Trophoblast cell (in vitro differentiated cells and primary cell): ENCODE measurements around the gene SLC22A1.

Experiments
- DNase-seq, 2 donors: peaks; one replicate each; pipeline ENCODE4 v3.0.0-alpha.2; 2016
- H2AFZ ChIP-seq: 2 replicates; pipeline ENCODE4 v1.6.1; 2013; ENCODE audit warnings: low read length, moderate library complexity, mild to moderate bottlenecking; ENCODE audit not compliant: insufficient read depth, poor library complexity
- H2AK5ac ChIP-seq: 2 replicates; pipeline ENCODE4 v1.6.1; 2013; ENCODE audit warnings: mild to moderate bottlenecking, low read length
- H2BK120ac ChIP-seq: 2 replicates; pipeline ENCODE4 v1.6.1; 2013; ENCODE audit warnings: low read length, mild to moderate bottlenecking, moderate library complexity; ENCODE audit not compliant: insufficient read depth, poor library complexity
- H2BK12ac ChIP-seq: 2 replicates; pipeline ENCODE4 v1.6.1; 2013; ENCODE audit warnings: mild to moderate bottlenecking, low read length, moderate library complexity
- H2BK5ac ChIP-seq: 2 replicates; pipeline ENCODE4 v1.6.1; 2013; ENCODE audit warnings: low read length, low read depth, moderate library complexity, mild to moderate bottlenecking; ENCODE audit not compliant: poor library complexity
- H3K14ac ChIP-seq: 2 replicates; pipeline ENCODE4 v1.6.1; 2013; ENCODE audit warnings: mild to moderate bottlenecking, low read length
- H3K18ac ChIP-seq: 2 replicates; pipeline ENCODE4 v1.6.1; 2013; ENCODE audit warnings: mild to moderate bottlenecking, low read length
- H3K23ac ChIP-seq: 2 replicates; pipeline ENCODE4 v1.6.1; 2013; ENCODE audit warnings: low read length
- H3K27ac ChIP-seq: 2 replicates; pipeline ENCODE4 v1.5.1; 2013; ENCODE audit warnings: low read depth, mild to moderate bottlenecking, inconsistent platforms, low read length, moderate library complexity
- H3K27me3 ChIP-seq: 2 replicates; pipeline ENCODE4 v1.6.1; 2013; ENCODE audit warnings: inconsistent platforms, mild to moderate bottlenecking, low read length, moderate library complexity; ENCODE audit not compliant: insufficient read depth
- H3K36me3 ChIP-seq, 2 experiments: 1 replicate in 1 of 2; 2 replicates in 1 of 2; pipeline ENCODE4 v1.6.1; 2013; ENCODE audit warnings: low read length in 2 of 2, mild to moderate bottlenecking in 2 of 2, moderate library complexity in 1 of 2; ENCODE audit not compliant: insufficient read depth in 2 of 2, control insufficient read depth in 1 of 2
- H3K4ac ChIP-seq: 2 replicates; pipeline ENCODE4 v1.6.1; 2013; ENCODE audit warnings: low read depth, mild to moderate bottlenecking, low read length, moderate library complexity
- H3K4me1 ChIP-seq, 2 experiments: 1 replicate in 1 of 2; 2 replicates in 1 of 2; pipeline ENCODE4 v1.6.1; 2013; ENCODE audit warnings: low read length in 2 of 2, mild to moderate bottlenecking in 2 of 2, moderate library complexity in 1 of 2; ENCODE audit not compliant: insufficient read depth in 2 of 2, control insufficient read depth in 1 of 2
- H3K4me2 ChIP-seq: 2 replicates; pipeline ENCODE4 v1.6.1; 2013; ENCODE audit warnings: inconsistent platforms, mild to moderate bottlenecking, low read length, moderate library complexity
- H3K4me3 ChIP-seq: 2 replicates; pipeline ENCODE4 v1.5.1; 2013; ENCODE audit warnings: mild to moderate bottlenecking, low read depth, low read length, inconsistent platforms
- H3K79me1 ChIP-seq: one replicate; pipeline ENCODE4 v1.6.1; 2013; ENCODE audit warnings: low read length
- H3K79me2 ChIP-seq: 2 replicates; pipeline ENCODE4 v1.6.1; 2013; ENCODE audit warnings: low read length, mild to moderate bottlenecking; ENCODE audit not compliant: control insufficient read depth, insufficient read depth, poor library complexity
- H3K9ac ChIP-seq: 2 replicates; pipeline ENCODE4 v1.6.1; 2013; ENCODE audit warnings: mild to moderate bottlenecking, low read length
- H3K9me3 ChIP-seq: 2 replicates; pipeline ENCODE4 v1.6.1; 2013; ENCODE audit warnings: low read depth, mild to moderate bottlenecking, control low read depth, inconsistent platforms, low read length; ENCODE audit not compliant: insufficient read depth
- H4K12ac ChIP-seq: 2 replicates; pipeline ENCODE4 v1.6.1; 2013; ENCODE audit warnings: low read depth, mild to moderate bottlenecking, low read length, moderate library complexity
- H4K8ac ChIP-seq: 2 replicates; pipeline ENCODE4 v1.6.1; 2013; ENCODE audit warnings: low read depth, mild to moderate bottlenecking, low read length, moderate library complexity
- H4K91ac ChIP-seq: one replicate; pipeline ENCODE4 v1.6.1; 2013; ENCODE audit warnings: low read depth, mild to moderate bottlenecking, low read length, moderate library complexity
- WGBS: extraction: QIAGEN DNeasy Blood & Tissue Kit; methylation state at CpG from one replicate; pipeline ENCODE4 v1.1.7; 2013; ENCODE audit warnings: missing lambda C conversion rate; ENCODE audit not compliant: insufficient read length, insufficient coverage; ENCODE audit errors: extremely low coverage; 5-methylcytosine and 5-hydroxymethylcytosine counted together

The SLC22A1 gene

GRCh38 chr6:160170018-160170680 lies 48.5 kb downstream of the SLC22A1 start:
- Histone ChIP-seq H3K4me3 (no peak overlapping the region), H2BK5ac (no peak overlapping the region), H3K79me1 (peaks cover 2% of the 10 kb centered on the region), H4K12ac (peak overlapping the region; percentile 18), H3K18ac (no peak overlapping the region), H3K9me3 (peaks cover 1% of the 10 kb centered on the region), H3K23ac (no peak overlapping the region), H3K27me3 (no peaks in the 10 kb centered on the region), H2BK120ac (peak overlapping the region; percentile 52), H4K8ac (peak overlapping the region; percentile 55), H2AFZ (no peak overlapping the region), H3K4me2 (no peak overlapping the region), H3K4ac (no peak overlapping the region), H2AK5ac (no peak overlapping the region), H3K36me3 (no peaks in the 10 kb centered on the region), H3K79me2 (no peaks in the 10 kb centered on the region), H3K4me1 (peaks cover 4 to 6% of the 10 kb centered on the region in 2 experiments), H3K9ac (no peak overlapping the region), H3K27ac (no peak overlapping the region), H2BK12ac (no peak overlapping the region), H4K91ac (no peak overlapping the region), H3K14ac (peak overlapping the region; percentile 32)
- no peak for DNase-seq
- WGBS = no CpG with 5 or more reads among the region's 6 CpGs

- H2BK120ac ChIP-seq = no peak overlapping the region
- H3K27me3 ChIP-seq = no peaks in the 10 kb centered on the region
- no peak overlapping the region for H3K9ac ChIP-seq
- no peak overlapping the region for H4K12ac ChIP-seq
- H3K23ac ChIP-seq = no peak overlapping the region
- H3K18ac ChIP-seq = no peak overlapping the region
- no peak overlapping the region for H4K91ac ChIP-seq
- no peak overlapping the region for H3K4me3 ChIP-seq
- H2BK12ac ChIP-seq = no peak overlapping the region
- no peaks in the 10 kb centered on the region for H3K36me3 ChIP-seq
- peaks cover 2% of the 10 kb centered on the region for H3K79me1 ChIP-seq
- H3K4me1 ChIP-seq = peaks cover 4 to 6% of the 10 kb centered on the region in 2 experiments
- no CpG with 5 or more reads among the region's 5 CpGs for WGBS
- no peak overlapping the region for H4K8ac ChIP-seq
- H3K4ac ChIP-seq = no peak overlapping the region
- no peak for DNase-seq
- no peak overlapping the region for H2BK5ac ChIP-seq
- no peaks in the 10 kb centered on the region for H3K9me3 ChIP-seq
- H3K14ac ChIP-seq = no peak overlapping the region
- no peak overlapping the region for H2AFZ ChIP-seq
- no peaks in the 10 kb centered on the region for H3K79me2 ChIP-seq
- H3K27ac ChIP-seq = no peak overlapping the region
- no peak overlapping the region for H3K4me2 ChIP-seq
- no peak overlapping the region for H2AK5ac ChIP-seq
These were observed 51.1 kb downstream of the SLC22A1 start for GRCh38 chr6:160172704-160173103.

- H2BK5ac ChIP-seq = no peak overlapping the region
- H3K27me3 ChIP-seq = no peaks in the 10 kb centered on the region
- H4K91ac ChIP-seq = no peak overlapping the region
- WGBS = no CpG with 5 or more reads among the region's 9 CpGs
- no peak overlapping the region for H3K27ac ChIP-seq
- no peak overlapping the region for H2BK12ac ChIP-seq
- H3K18ac ChIP-seq = no peak overlapping the region
- no peak overlapping the region for H4K12ac ChIP-seq
- no peak overlapping the region for H2BK120ac ChIP-seq
- no peak overlapping the region for H3K9ac ChIP-seq
- no peak overlapping the region for H2AK5ac ChIP-seq
- H3K79me2 ChIP-seq = no peaks in the 10 kb centered on the region
- peaks cover 2% of the 10 kb centered on the region for H3K79me1 ChIP-seq
- H3K9me3 ChIP-seq = no peaks in the 10 kb centered on the region
- H3K14ac ChIP-seq = no peak overlapping the region
- DNase-seq = peak; percentile 54 to 59
- no peak overlapping the region for H3K4me3 ChIP-seq
- no peak overlapping the region for H2AFZ ChIP-seq
- H3K4me2 ChIP-seq = no peak overlapping the region
- H4K8ac ChIP-seq = no peak overlapping the region
- peaks cover 4 to 6% of the 10 kb centered on the region in 2 experiments for H3K4me1 ChIP-seq
- H3K36me3 ChIP-seq = no peaks in the 10 kb centered on the region
- no peak overlapping the region for H3K23ac ChIP-seq
- H3K4ac ChIP-seq = no peak overlapping the region
These were observed 52.4 kb downstream of the SLC22A1 start for GRCh38 chr6:160173806-160174527.

DNA sequence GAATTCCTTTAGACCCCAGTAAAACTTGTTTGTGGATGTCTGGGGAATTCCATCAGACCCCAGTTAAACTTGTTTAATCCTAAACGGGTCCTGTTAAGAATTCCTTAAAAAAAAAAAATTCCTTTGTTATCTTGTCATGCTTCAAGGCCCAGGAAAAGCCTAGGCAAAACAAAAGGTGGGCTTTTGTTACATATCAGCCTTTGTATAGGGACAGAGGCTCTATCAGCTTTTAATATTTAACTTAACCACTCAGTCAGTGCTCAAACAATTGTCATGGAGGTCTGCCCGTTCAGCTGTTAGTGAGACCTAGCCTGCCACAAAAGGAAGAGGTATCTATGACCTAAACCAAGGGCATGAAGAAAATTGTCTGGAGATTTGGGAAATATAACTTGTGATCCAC lies 53.1 kb downstream of the SLC22A1 start:
- H3K23ac ChIP-seq = no peak overlapping the region
- peak overlapping the region; percentile 51 for H4K91ac ChIP-seq

More for the DNA sequence above, 53.1 kb downstream of the SLC22A1 start:
- WGBS = no CpG with 5 or more reads among the region's 2 CpGs
- peak overlapping the region; percentile 11 for H2BK12ac ChIP-seq
- H2AFZ ChIP-seq = no peak overlapping the region
- no peak overlapping the region for H2BK5ac ChIP-seq
- H3K9ac ChIP-seq = no peak overlapping the region
- H3K4me3 ChIP-seq = no peak overlapping the region
- H3K14ac ChIP-seq = no peak overlapping the region
- no peak overlapping the region for H2AK5ac ChIP-seq
- no peak overlapping the region for H4K8ac ChIP-seq
- no peaks in the 10 kb centered on the region for H3K79me2 ChIP-seq
- no peak overlapping the region for H3K18ac ChIP-seq
- H3K27ac ChIP-seq = peak overlapping the region; percentile 4
- no peak overlapping the region for H4K12ac ChIP-seq
- H3K36me3 ChIP-seq = no peaks in the 10 kb centered on the region
- no peak overlapping the region for H3K4ac ChIP-seq
- H3K27me3 ChIP-seq = no peaks in the 10 kb centered on the region
- peaks cover 4 to 6% of the 10 kb centered on the region in 2 experiments for H3K4me1 ChIP-seq
- no peaks in the 10 kb centered on the region for H3K9me3 ChIP-seq
- H3K4me2 ChIP-seq = no peak overlapping the region
- peaks cover 2% of the 10 kb centered on the region for H3K79me1 ChIP-seq
- no peak for DNase-seq
- H2BK120ac ChIP-seq = no peak overlapping the region
